IMR-90 (cell line): ENCODE data around the gene ARHGAP10. TPM values are rescaled to one million over a fixed set of nuclear protein-coding genes. Genes with fewer than 3 reads are reported as not detected.

Experiments used
- ATAC-seq: fragments of 200-7000 bp; cut with Tn5 transposase; 2 replicates; pipeline ENCODE4 v1.9.1; 2020; ENCODE audit warnings: low read depth, mild to moderate bottlenecking, moderate library complexity
- Bru-seq: library from RNA; stranded (reverse); fragments of 400-500 nt; gene quantifications from one replicate; lab custom pipeline; 2021; lab: Mats Ljungman, UMichigan
- BruChase-seq, 2 experiments: library from RNA; stranded (reverse); fragments of 400-500 nt; gene quantifications; one replicate each; lab custom pipeline; 2021; lab: Mats Ljungman, UMichigan
- BruUV-seq: library from RNA; stranded (reverse); fragments of 400-500 nt; replicated peaks from 2 replicates; lab custom pipeline; 2021; lab: Mats Ljungman, UMichigan
- CTCF ChIA-PET: fragments of 300-600 bp; formaldehyde crosslinking; extraction: SDS; loops from one replicate; lab custom pipeline; 2021; ENCODE audit warnings: antibody characterized with exemption; lab: Yijun Ruan, JAX
- POLR2A ChIA-PET: fragments of 300-600 bp; sonication (Branson Sonifier 250); formaldehyde crosslinking; loops from one replicate; lab custom pipeline; 2022; ENCODE audit warnings: antibody characterized with exemption; ENCODE audit not compliant: unreplicated experiment; lab: Charles Lee
- DNase-seq: peaks from one replicate; pipeline ENCODE4 v3.0.0; 2013
- H2AFZ ChIP-seq: replicated peaks from 2 replicates; pipeline ENCODE3; 2013; ENCODE audit warnings: low read length, mild to moderate bottlenecking; ENCODE audit not compliant: poor library complexity
- H2AK5ac ChIP-seq: 2 replicates; pipeline ENCODE4 v1.6.1; 2013; ENCODE audit warnings: low read depth, low read length, inconsistent platforms
- H2AK9ac ChIP-seq: replicated peaks from 2 replicates; pipeline ENCODE3; 2013; ENCODE audit warnings: mild to moderate bottlenecking, low read depth, low read length, moderate library complexity; ENCODE audit not compliant: poor library complexity
- H2BK120ac ChIP-seq: 2 replicates; pipeline ENCODE4 v1.6.1; 2013; ENCODE audit warnings: low read depth, low read length, inconsistent platforms
- H2BK15ac ChIP-seq: 3 replicates; pipeline ENCODE4 v1.6.1; 2013; ENCODE audit warnings: low read depth, low read length, inconsistent platforms
- H2BK20ac ChIP-seq: 2 replicates; pipeline ENCODE4 v1.6.1; 2013; ENCODE audit warnings: low read depth, mild to moderate bottlenecking, inconsistent platforms, low read length, moderate library complexity
- H2BK5ac ChIP-seq: 2 replicates; pipeline ENCODE4 v1.6.1; 2013; ENCODE audit warnings: mild to moderate bottlenecking, low read depth, low read length, inconsistent platforms; ENCODE audit not compliant: poor library complexity, severe bottlenecking
- H3K14ac ChIP-seq: replicated peaks from 2 replicates; pipeline ENCODE4 v1.6.1; 2013; ENCODE audit warnings: low read depth, low read length, inconsistent platforms
- H3K18ac ChIP-seq: 2 replicates; pipeline ENCODE4 v1.6.1; 2013; ENCODE audit warnings: low read depth, low read length, control low read depth
- H3K23ac ChIP-seq: 2 replicates; pipeline ENCODE4 v1.6.1; 2013; ENCODE audit warnings: low read depth, low read length, inconsistent platforms
- H3K27ac ChIP-seq: 2 replicates; pipeline ENCODE4 v1.5.1; 2013; ENCODE audit warnings: mild to moderate bottlenecking, control low read depth, low read length; ENCODE audit not compliant: insufficient read depth
- H3K27me3 ChIP-seq: 2 replicates; pipeline ENCODE4 v1.6.1; 2013; ENCODE audit warnings: low read length; ENCODE audit not compliant: control insufficient read depth, insufficient read depth
- H3K36me3 ChIP-seq: 2 replicates; pipeline ENCODE4 v1.6.1; 2013; ENCODE audit warnings: low read length, mixed read lengths; ENCODE audit not compliant: control insufficient read depth, insufficient read depth
- H3K4ac ChIP-seq: 2 replicates; pipeline ENCODE4 v1.6.1; 2013; ENCODE audit warnings: low read depth, low read length, inconsistent platforms
- H3K4me1 ChIP-seq: 2 replicates; pipeline ENCODE4 v1.6.1; 2013; ENCODE audit warnings: low read length, mixed read lengths; ENCODE audit not compliant: control insufficient read depth, insufficient read depth
- H3K4me2 ChIP-seq: 2 replicates; pipeline ENCODE4 v1.6.1; 2013; ENCODE audit warnings: low read depth, mild to moderate bottlenecking, control low read depth, low read length, moderate library complexity
- H3K4me3 ChIP-seq: 2 replicates; pipeline ENCODE4 v1.5.1; 2013; ENCODE audit warnings: low read depth, mild to moderate bottlenecking, control low read depth, low read length, moderate library complexity; ENCODE audit not compliant: insufficient read depth
- H3K56ac ChIP-seq: 2 replicates; pipeline ENCODE4 v1.6.1; 2013; ENCODE audit warnings: low read length, inconsistent platforms; ENCODE audit not compliant: insufficient read depth; ENCODE audit errors: extremely low read depth
- H3K79me1 ChIP-seq, 2 experiments: 2 replicates each; pipeline ENCODE4 v1.6.1; 2013; ENCODE audit warnings: low read length in 2 of 2, inconsistent platforms in 1 of 2, low read depth in 1 of 2
- H3K9ac ChIP-seq: 2 replicates; pipeline ENCODE4 v1.6.1; 2013; ENCODE audit warnings: low read depth, low read length, control low read depth
- H3K9me1 ChIP-seq: 2 replicates; pipeline ENCODE4 v1.6.1; 2013; ENCODE audit warnings: low read length, inconsistent platforms; ENCODE audit not compliant: insufficient read depth
- H3K9me3 ChIP-seq: 2 replicates; pipeline ENCODE4 v1.6.1; 2013; ENCODE audit warnings: low read length; ENCODE audit not compliant: control insufficient read depth, insufficient read depth
- H4K20me1 ChIP-seq: 2 replicates; pipeline ENCODE4 v1.6.1; 2013; ENCODE audit warnings: low read length, inconsistent platforms; ENCODE audit not compliant: insufficient read depth
- H4K5ac ChIP-seq: 2 replicates; pipeline ENCODE4 v1.6.1; 2013; ENCODE audit warnings: mild to moderate bottlenecking, low read depth, low read length, control low read depth
- H4K8ac ChIP-seq, 2 experiments: 2 replicates each; pipeline ENCODE4 v1.6.1; 2013; ENCODE audit warnings: low read depth in 2 of 2, low read length in 2 of 2, control low read depth in 1 of 2, inconsistent platforms in 1 of 2
- H4K91ac ChIP-seq: 2 replicates; pipeline ENCODE4 v1.6.1; 2013; ENCODE audit warnings: low read depth, low read length, inconsistent platforms; ENCODE audit not compliant: insufficient read depth
- FOS ChIP-seq: fragments of 150-350 bp; IDR thresholded peaks from 2 replicates; pipeline ENCODE4 v1.6.1; 2016; ENCODE audit warnings: low read depth, low read length
- MAZ ChIP-seq: IDR thresholded peaks from 2 replicates; pipeline ENCODE4 v1.6.1; 2012; ENCODE audit warnings: low read depth, mild to moderate bottlenecking, low read length, improper control_type of control experiment, moderate library complexity, borderline replicate concordance
- NFE2L2 ChIP-seq: fragments of 150-350 bp; IDR thresholded peaks from 2 replicates; pipeline ENCODE4 v1.6.1; 2016; ENCODE audit warnings: low read depth, mild to moderate bottlenecking, low read length
- POLR2A ChIP-seq: IDR thresholded peaks from 2 replicates; pipeline ENCODE4 v1.6.1; 2012; ENCODE audit warnings: mild to moderate bottlenecking, low read depth, low read length
- WGBS, 2 experiments: methylation state at CpG; one replicate each; pipeline versions ENCODE4 v1.1.5 to v1.1.7; 2013; ENCODE audit warnings: missing lambda C conversion rate in 2 of 2; ENCODE audit not compliant: insufficient read length in 1 of 2; ENCODE audit errors: extremely low coverage in 2 of 2; 5-methylcytosine and 5-hydroxymethylcytosine counted together
- dilution Hi-C: fragments of 300-500 bp; cut with HindIII; formaldehyde crosslinking; loops from one replicate; pipeline ENCODE4 v1.14.3; 2018; ENCODE audit warnings: low sequenced_read_pairs; ENCODE audit not compliant: unreplicated experiment
- in situ Hi-C: fragments of 300-500 bp; cut with MboI; formaldehyde crosslinking; loops from 3 replicates; pipeline ENCODE4 v1.14.3; 2019; ENCODE audit warnings: low sequenced_read_pairs, inconsistent platforms, mixed read lengths
- intact Hi-C: fragments of 100-400 bp; cut with micrococcal nuclease; formaldehyde crosslinking; loops from 2 replicates; pipeline ENCODE4 v1.10.0; 2022
- long read RNA-seq: library from polyadenylated mRNA; unstranded; transcript quantifications from one replicate; pipeline ENCODE4 v2.0.0, GENCODE V29; 2021; ENCODE audit not compliant: unreplicated experiment
- polyA plus RNA-seq, 3 experiments: library from polyadenylated mRNA; depleted of rRNA; stranded (reverse); fragments of >200 nt; gene quantifications; 2 replicates each; pipeline ENCODE4 v1.2.3, GENCODE V29; 2012; ENCODE audit warnings: low replicate concordance in 1 of 3
- total RNA-seq: library from RNA; depleted of rRNA; stranded (reverse); fragments of >200 nt; gene quantifications from 2 replicates; pipeline ENCODE4 v1.2.3, GENCODE V29; 2012; rRNA removed
- TF ChIP-seq, protein P1 (sequence below): fragments of 150-350 bp; IDR thresholded peaks from 2 replicates; pipeline ENCODE4 v1.6.1; 2016; ENCODE audit warnings: low read depth, mild to moderate bottlenecking, low read length, moderate library complexity, borderline replicate concordance

ARHGAP10 gene, protein sequence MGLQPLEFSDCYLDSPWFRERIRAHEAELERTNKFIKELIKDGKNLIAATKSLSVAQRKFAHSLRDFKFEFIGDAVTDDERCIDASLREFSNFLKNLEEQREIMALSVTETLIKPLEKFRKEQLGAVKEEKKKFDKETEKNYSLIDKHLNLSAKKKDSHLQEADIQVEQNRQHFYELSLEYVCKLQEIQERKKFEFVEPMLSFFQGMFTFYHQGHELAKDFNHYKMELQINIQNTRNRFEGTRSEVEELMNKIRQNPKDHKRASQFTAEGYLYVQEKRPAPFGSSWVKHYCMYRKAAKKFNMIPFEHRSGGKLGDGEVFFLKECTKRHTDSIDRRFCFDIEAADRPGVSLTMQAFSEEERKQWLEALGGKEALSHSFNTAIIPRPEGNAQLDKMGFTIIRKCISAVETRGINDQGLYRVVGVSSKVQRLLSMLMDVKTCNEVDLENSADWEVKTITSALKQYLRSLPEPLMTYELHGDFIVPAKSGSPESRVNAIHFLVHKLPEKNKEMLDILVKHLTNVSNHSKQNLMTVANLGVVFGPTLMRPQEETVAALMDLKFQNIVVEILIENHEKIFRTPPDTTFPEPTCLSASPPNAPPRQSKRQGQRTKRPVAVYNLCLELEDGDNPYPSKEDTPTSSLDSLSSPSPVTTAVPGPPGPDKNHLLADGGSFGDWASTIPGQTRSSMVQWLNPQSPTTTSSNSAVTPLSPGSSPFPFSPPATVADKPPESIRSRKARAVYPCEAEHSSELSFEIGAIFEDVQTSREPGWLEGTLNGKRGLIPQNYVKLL
- 29.4 and 42.8 TPM in 2 replicates for total RNA-seq
- 27.1 and 29.0 TPM in 2 replicates for polyA plus RNA-seq (2012; rRNA removed)
- 24.2 and 25.1 TPM in 2 replicates for polyA plus RNA-seq (2012; cell fraction: cytosol; rRNA removed)
- polyA plus RNA-seq (2012; cell fraction: nucleus; rRNA removed; ENCODE audit: low replicate concordance), result 25.9 and 37.1 TPM in 2 replicates
- percentile 95 among the genes with signal in this experiment for Bru-seq, nascent RNA
- BruChase-seq, experiment 1, labeled RNA remaining after a 6-hour chase, result percentile 84 among the genes with signal in this experiment
- percentile 84 among the genes with signal in this experiment for BruChase-seq, experiment 2, labeled RNA remaining after a 2-hour chase
- long read RNA-seq, partial matches to known transcripts, result 19 of 36 reads
- long read RNA-seq, other reads (novel, unspliced or antisense), result 11 of 36 reads

DNA sequence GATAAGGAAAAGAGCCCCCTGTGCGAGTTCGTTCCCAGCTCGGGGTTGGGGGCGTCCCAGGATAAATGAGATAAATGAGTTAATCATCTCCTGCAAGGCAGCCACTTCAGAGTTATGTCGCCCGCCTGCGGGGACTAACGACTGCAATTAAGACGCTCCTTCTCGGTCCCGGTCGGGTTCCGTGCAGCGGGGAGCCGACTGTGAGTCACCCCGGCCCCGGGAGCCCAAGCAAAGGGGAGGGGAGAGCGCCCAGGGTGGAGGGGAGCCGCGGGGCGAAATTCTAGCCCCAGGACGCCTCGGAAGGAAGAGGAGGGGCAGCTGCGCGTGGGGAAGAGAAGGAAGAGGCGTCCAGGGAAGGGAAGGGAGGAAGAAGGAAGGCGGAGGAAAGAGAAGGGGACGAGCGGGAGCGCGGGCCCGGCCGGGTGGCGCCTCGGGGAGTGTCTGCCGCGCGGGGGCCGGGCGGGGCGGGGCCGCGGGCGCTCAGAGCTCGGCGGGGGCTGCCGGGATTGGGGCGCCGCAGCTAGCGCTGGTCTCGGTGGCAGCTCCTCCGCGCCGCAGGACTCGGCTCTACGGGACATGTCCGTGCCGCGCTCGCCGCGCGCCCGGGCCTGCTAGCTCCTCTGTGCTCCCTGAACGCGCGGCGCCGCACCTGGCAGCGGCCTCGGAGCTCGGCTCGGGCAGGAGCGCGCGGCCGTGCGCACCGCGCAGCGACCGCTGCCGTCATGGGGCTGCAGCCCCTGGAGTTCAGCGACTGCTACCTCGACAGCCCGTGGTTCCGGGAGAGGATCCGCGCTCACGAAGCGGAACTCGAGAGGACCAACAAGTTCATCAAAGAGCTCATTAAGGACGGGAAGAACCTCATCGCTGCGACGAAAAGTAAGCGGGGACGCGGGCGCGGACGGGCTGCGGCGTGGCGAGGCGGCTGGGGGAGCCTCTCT is at the start of gene ARHGAP10:
Gene ARHGAP10, plus strand, starts transcription at position 509 of the 938 bp plus-strand sequence. Its CDS starts 214 bp downstream, at position 723.
- Histone ChIP-seq H4K20me1 (peaks cover 19% of the 10 kb centered on the region; the same call in 1 of the 2 replicates), H2BK15ac (peak within 1 kb of the TSS; percentile 81; the same call in 2 of the 3 replicates), H3K4ac (peak within 1 kb of the TSS; percentile 81), H2BK20ac (peak within 1 kb of the TSS; percentile 76), H3K4me3 (peak within 1 kb of the TSS; percentile 97), H3K56ac (peak within 1 kb of the TSS; percentile 81), H2BK120ac (peak within 1 kb of the TSS; percentile 92), H2AFZ (peak within 1 kb of the TSS; percentile 78), H4K91ac (peak within 1 kb of the TSS; percentile 85), H3K9me1 (peaks cover 9% of the 10 kb centered on the region), H2AK9ac (peak within 1 kb of the TSS; percentile 80), H3K4me1 (peaks cover 16% of the 10 kb centered on the region), H4K5ac (peak within 1 kb of the TSS; percentile 80), H3K14ac (peak within 1 kb of the TSS; percentile 93), H2BK5ac (peak within 1 kb of the TSS; percentile 90), H3K9me3 (no peaks in the 10 kb centered on the region), H3K9ac (peak within 1 kb of the TSS; percentile 98), H4K8ac (peak within 1 kb of the TSS; percentile 18 to 89), H3K36me3 (no peaks in the 10 kb centered on the region), H3K27ac (peak within 1 kb of the TSS; percentile 97), H3K79me1 (peaks cover 15 to 42% of the 10 kb centered on the region in 2 experiments; a peak in 3 of 4 replicates), H3K18ac (peak within 1 kb of the TSS; percentile 84), H3K27me3 (no peaks in the 10 kb centered on the region), H2AK5ac (peak within 1 kb of the TSS; percentile 90), H3K23ac (peak within 1 kb of the TSS; percentile 94), H3K4me2 (peak within 1 kb of the TSS; percentile 91)
- ATAC-seq (peak; percentile 83), DNase-seq (peak; percentile 82)
- intact Hi-C loops, result loop anchor here (2.0 to 5.0 kb wide), 4 partner anchors 23 to 115 kb away; partner anchors contain the start of gene PRMT9
- BruUV-seq, result no TSS peak
- in situ Hi-C loops, result loop anchor here (5.0 kb wide), 1 partner anchor 135 kb away; no protein-coding TSS in a partner anchor
- WGBS, 2 experiments, result 0% methylated on average over 80 of the region's 106 CpGs; no CpG with 5 or more reads in 1 of the 2 experiments
- dilution Hi-C loops, result no loop called here
- POLR2A ChIA-PET, result interaction anchor here (0.6 to 1.7 kb wide), 4 partner anchors 21 to 199 kb away, joined by 4 to 11 read pairs (median 6); partner anchors contain the start of gene PRMT9
- CTCF ChIA-PET, result interaction anchor here (1.1 to 1.7 kb wide), 3 partner anchors 18 to 135 kb away, joined by 3 to 13 read pairs (median 4); no protein-coding TSS in a partner anchor
- TF ChIP-seq FOS (0 out of 2 replicates have a peak, but pooled peaks have one; percentile 61), MAZ (peak; percentile 68), NFE2L2 (no peak), POLR2A (peak; percentile 73)
- TF ChIP-seq, protein P1, sequence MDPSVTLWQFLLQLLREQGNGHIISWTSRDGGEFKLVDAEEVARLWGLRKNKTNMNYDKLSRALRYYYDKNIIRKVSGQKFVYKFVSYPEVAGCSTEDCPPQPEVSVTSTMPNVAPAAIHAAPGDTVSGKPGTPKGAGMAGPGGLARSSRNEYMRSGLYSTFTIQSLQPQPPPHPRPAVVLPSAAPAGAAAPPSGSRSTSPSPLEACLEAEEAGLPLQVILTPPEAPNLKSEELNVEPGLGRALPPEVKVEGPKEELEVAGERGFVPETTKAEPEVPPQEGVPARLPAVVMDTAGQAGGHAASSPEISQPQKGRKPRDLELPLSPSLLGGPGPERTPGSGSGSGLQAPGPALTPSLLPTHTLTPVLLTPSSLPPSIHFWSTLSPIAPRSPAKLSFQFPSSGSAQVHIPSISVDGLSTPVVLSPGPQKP, result no peak
